ENCODE data around the gene WRAP53. TPM values are rescaled to one million over a fixed set of nuclear protein-coding genes. Genes with fewer than 3 reads are reported as not detected.

Gene WRAP53
- total RNA-seq, 1 experiment from 2014 or later = 13.8 TPM

DNA sequence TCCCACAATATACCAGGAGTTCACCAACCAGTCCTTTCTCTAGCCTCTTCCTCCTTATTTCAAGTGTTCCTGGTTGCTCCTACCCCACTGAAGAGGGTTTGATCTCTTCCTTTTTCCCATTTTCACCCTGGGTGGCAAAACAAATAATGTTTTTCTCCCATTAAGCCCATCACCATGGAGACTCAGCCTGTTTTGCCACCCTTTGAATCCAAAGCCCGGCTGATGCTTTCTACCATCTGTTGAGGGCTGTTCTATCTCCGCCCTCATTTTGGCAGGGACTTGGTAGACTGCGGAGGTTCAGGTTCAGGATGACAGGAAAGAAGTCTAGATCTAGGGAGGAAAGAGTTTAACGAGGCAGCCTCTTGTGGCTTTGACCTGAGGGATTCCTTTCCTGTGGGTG lies 31.8 kb downstream of the WRAP53 start:
- Histone ChIP-seq H3K9me3 (replicated peaks) (no peaks in the 10 kb centered on the region), H3K4me3 (no peak overlapping the region), H3K36me3 (no peaks in the 10 kb centered on the region), H3K27ac (no peak overlapping the region), H3K4me1 (replicated peaks) (peaks cover 11% of the 10 kb centered on the region), H3K27me3 (replicated peaks) (peaks cover 34% of the 10 kb centered on the region)
- DNase-seq (ENCODE audit: low read depth in 1 of 2, low spot score in 2 of 2) = no peak

DNA sequence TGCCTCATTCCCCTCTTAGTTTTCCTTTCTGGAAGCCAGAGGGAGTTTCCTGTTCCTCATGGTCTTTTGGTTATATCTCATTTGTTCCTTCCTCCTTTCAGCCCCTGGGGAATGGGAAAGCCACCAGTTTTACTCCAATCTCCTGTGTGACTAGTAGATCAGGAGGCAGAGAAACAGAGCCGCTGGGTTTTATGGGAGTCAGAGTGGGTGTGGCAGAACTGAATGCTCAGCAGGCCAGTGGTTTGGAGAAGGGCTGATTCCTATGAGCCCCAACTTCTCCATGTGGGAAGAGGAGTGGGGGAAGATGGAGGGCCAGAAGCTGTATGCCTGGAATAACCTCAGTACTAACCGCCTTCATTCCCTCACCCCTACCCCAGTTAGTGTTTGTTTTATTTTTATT lies 33.3 kb downstream of the WRAP53 start:
- Histone ChIP-seq H3K9me3 (replicated peaks) (no peaks in the 10 kb centered on the region), H3K36me3 (no peaks in the 10 kb centered on the region), H3K4me3 (no peak overlapping the region), H3K4me1 (replicated peaks) (peaks cover 8% of the 10 kb centered on the region), H3K27me3 (replicated peaks) (peaks cover 34% of the 10 kb centered on the region), H3K27ac (no peak overlapping the region)
- DNase-seq (ENCODE audit: low read depth in 1 of 2, low spot score in 2 of 2) = no peak

DNA sequence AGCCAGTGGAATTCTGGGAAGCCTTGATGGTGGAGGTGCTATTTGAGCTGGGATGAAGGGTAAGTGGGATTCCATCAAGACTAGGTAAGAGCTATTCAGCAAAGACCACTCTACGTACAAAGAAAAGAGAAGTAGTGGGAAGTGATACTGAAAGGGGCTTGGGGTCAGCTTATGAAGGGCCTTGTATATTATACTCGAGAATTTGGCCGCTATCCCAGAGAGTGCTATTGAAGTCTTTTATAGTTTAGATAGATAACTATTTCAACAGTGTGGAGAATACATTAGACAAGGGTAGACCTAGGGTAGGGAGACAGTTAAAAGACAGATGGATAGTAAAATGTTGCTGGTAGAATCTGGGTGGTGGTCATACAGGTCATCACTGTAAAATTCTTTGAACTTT lies 39.6 kb downstream of the WRAP53 start:
- no peak overlapping the region for H3K27ac ChIP-seq
- no peak overlapping the region for H3K4me3 ChIP-seq
- DNase-seq (ENCODE audit: low read depth in 1 of 2, low spot score in 2 of 2) = no peak
- H3K4me1 ChIP-seq (replicated peaks) = no peaks in the 10 kb centered on the region
- H3K36me3 ChIP-seq = no peaks in the 10 kb centered on the region
- no peaks in the 10 kb centered on the region for H3K9me3 ChIP-seq (replicated peaks)
- H3K27me3 ChIP-seq (replicated peaks) = peaks cover 14% of the 10 kb centered on the region

DNA sequence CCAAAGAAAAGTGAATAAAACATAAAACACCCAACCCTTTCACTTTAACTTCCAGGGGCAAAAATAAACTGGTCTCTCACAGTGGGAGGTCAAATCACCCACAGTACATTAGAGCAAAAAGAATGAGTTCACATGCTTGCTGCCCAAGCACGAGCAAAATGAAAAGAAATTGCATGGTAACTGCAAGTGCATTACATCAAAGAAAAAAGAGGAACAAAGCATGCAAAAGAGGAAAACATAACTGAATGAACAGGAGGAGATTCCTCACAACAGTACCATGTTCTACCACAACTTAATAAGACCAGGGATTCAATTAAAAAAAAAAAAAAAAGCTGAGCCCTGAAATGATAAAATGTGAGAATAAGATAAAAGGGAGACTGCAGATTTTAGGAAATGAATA lies 41.5 kb downstream of the WRAP53 start:
- Histone ChIP-seq H3K36me3 (no peaks in the 10 kb centered on the region), H3K4me3 (no peak overlapping the region), H3K27ac (no peak overlapping the region), H3K4me1 (replicated peaks) (no peaks in the 10 kb centered on the region), H3K27me3 (replicated peaks) (peaks cover 22% of the 10 kb centered on the region), H3K9me3 (replicated peaks) (no peaks in the 10 kb centered on the region)
- no peak for DNase-seq (ENCODE audit: low read depth in 1 of 2, low spot score in 2 of 2)

DNA sequence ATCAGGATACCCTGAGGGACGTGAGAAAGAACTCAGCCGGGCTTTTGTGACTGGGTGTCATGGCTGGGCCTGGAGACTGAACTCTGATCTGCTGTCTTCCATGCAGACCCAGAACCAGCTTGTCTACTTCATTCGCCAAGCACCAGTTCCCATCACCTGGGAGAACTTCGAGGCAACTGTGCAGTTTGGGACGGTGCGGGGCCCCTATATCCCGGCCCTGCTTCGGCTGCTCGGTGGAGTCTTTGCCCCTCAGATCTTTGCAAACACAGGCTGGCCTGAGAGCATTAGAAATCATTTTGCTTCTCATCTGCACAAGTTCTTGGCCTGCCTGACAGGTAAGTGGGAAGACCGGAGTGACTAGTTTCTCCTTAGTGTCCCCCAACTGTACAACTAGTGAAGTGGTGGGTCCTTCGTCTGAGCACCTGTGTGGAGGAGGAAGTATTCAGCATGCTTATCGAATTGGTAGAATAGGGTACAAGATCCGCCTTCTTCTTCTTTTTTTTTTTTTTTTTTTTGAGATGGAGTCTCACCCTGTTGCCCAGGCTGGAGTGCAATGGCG lies 44.8 kb downstream of the WRAP53 start:
- Histone ChIP-seq H3K4me3 (no peak overlapping the region), H3K9me3 (replicated peaks) (no peaks in the 10 kb centered on the region), H3K36me3 (no peaks in the 10 kb centered on the region), H3K4me1 (replicated peaks) (no peaks in the 10 kb centered on the region), H3K27me3 (replicated peaks) (peaks cover 41% of the 10 kb centered on the region), H3K27ac (no peak overlapping the region)
- no peak for DNase-seq (ENCODE audit: low read depth in 1 of 2, low spot score in 2 of 2)

DNA sequence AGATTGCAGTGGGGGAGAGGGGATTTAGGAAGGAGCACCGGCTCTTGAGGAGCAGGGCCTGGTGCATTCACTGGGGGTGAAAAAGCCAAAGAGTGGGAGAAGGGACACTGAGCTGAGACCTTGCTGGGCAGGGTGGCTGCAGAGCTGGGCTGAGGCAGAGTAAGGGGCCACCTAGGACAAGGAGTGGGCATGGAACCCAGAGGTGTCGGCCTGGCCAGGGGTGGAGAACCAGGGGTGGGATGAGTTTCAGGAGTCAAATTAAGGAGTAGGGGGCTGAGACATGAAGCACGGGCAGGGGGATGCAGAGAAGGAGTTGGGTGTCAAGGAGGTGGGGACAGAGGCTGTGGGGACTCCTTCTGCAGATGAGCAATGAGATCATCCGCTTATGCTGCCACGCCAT lies 49.3 kb downstream of the WRAP53 start:
- Histone ChIP-seq H3K4me3 (no peak overlapping the region), H3K27ac (no peak overlapping the region), H3K27me3 (replicated peaks) (peaks cover 45% of the 10 kb centered on the region), H3K36me3 (no peaks in the 10 kb centered on the region), H3K4me1 (replicated peaks) (no peaks in the 10 kb centered on the region), H3K9me3 (replicated peaks) (no peaks in the 10 kb centered on the region)
- no peak for DNase-seq (ENCODE audit: low read depth in 1 of 2, low spot score in 2 of 2)

DNA sequence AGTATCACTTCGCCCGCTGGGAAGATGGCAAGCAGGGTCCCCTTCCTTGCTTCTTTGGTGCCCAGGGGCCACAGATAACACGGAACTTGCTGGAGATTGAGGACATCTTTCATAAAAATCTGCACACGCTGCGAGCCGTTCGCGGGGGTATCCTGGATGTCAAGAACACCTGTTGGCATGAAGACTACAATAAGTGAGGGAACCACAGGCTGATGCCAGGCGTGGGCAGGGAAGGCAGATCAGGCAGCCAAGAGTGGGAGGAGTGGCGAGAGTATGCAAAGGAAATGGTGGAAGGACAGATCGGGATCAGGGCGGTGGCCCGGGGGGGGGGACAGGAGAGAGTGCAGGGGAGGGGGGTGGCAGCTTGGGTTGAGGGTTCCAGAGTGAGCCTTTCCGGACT lies 51.5 kb downstream of the WRAP53 start:
- no peak overlapping the region for H3K4me3 ChIP-seq
- H3K27ac ChIP-seq = no peak overlapping the region
- no peak for DNase-seq (ENCODE audit: low read depth in 1 of 2, low spot score in 2 of 2)
- H3K27me3 ChIP-seq (replicated peaks) = peaks cover 36% of the 10 kb centered on the region
- no peaks in the 10 kb centered on the region for H3K4me1 ChIP-seq (replicated peaks)
- H3K9me3 ChIP-seq (replicated peaks) = no peaks in the 10 kb centered on the region
- no peaks in the 10 kb centered on the region for H3K36me3 ChIP-seq

DNA sequence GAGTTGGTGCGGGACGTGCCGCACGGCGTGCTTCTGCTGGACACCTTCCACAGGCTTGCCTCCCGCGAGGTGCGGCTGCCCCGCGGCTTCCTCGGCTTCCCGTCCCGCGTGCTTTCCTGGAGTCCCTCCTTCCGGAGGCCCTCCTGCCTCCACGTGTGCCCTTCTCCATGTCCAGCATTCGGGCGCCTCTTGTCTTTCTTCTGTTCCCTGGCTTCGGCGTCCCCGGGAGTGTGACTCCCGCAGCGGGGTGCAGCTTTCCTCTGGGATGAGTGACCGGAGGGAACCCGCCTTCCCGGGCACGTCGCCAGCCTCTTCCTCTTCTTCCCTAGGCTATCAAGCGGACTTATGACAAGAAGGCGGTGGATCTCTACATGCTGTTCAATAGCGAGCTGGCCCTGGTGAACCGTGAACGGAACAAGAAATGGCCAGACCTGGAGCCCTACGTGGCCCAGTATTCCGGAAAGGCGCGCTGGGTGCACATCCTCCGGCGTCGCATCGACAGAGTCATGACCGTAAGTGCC lies 52.3 kb downstream of the WRAP53 start:
- Histone ChIP-seq H3K9me3 (replicated peaks) (no peaks in the 10 kb centered on the region), H3K27me3 (replicated peaks) (peaks cover 33% of the 10 kb centered on the region), H3K36me3 (no peaks in the 10 kb centered on the region), H3K4me1 (replicated peaks) (peaks cover 5% of the 10 kb centered on the region), H3K4me3 (no peak overlapping the region), H3K27ac (no peak overlapping the region)
- DNase-seq (ENCODE audit: low read depth in 1 of 2, low spot score in 2 of 2) = no peak

DNA sequence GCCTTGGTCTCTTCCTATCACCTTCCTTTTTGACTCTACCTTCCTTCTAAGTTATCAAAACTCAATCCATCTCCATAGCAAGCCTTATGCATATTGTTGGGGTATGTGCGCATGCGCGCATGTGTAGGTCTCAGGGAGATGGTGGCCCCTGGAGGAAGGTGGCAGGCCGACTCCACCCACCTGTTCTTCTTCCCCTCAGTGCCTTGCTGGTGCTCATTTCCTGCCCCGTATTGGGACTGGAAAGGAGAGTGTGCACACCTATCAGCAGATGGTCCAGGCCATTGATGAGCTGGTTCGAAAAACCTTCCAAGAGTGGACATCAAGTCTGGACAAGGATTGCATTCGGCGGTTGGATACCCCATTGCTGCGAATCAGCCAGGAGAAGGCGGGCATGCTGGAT lies 54.5 kb downstream of the WRAP53 start:
- Histone ChIP-seq H3K9me3 (replicated peaks) (no peaks in the 10 kb centered on the region), H3K36me3 (no peaks in the 10 kb centered on the region), H3K4me3 (no peak overlapping the region), H3K27ac (no peak overlapping the region), H3K4me1 (replicated peaks) (peaks cover 25% of the 10 kb centered on the region), H3K27me3 (replicated peaks) (peaks cover 16% of the 10 kb centered on the region)
- no peak for DNase-seq (ENCODE audit: low read depth in 1 of 2, low spot score in 2 of 2)

DNA sequence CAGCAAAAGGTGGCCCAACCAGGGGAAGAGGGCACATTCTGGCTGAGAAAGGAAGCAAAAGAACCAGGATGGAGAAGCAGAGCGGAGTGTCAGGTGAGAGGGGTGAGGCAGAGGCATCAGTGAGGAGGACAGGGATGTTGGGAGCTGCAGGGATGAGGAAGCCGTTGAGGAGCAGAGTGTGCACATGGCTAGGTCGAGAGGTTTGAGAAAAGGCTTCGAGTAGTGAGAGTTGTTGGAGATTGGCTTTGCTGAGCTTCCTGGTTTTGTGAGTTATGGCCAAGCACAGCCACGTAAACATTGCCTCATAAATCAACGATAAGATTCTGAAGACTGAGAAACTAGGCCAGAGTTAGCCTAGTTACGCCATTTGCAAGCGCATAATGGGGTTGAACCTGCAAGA lies 56.1 kb downstream of the WRAP53 start:
- DNase-seq (ENCODE audit: low read depth in 1 of 2, low spot score in 2 of 2) = no peak
- H3K4me1 ChIP-seq (replicated peaks) = peaks cover 31% of the 10 kb centered on the region
- H3K4me3 ChIP-seq = no peak overlapping the region
- no peaks in the 10 kb centered on the region for H3K36me3 ChIP-seq
- H3K27me3 ChIP-seq (replicated peaks) = 0 out of 2 replicates have a peak, but pooled peaks cover 8% of the 10 kb centered on the region
- H3K9me3 ChIP-seq (replicated peaks) = no peaks in the 10 kb centered on the region; the same call in 1 of the 2 replicates
- H3K27ac ChIP-seq = no peak overlapping the region

DNA sequence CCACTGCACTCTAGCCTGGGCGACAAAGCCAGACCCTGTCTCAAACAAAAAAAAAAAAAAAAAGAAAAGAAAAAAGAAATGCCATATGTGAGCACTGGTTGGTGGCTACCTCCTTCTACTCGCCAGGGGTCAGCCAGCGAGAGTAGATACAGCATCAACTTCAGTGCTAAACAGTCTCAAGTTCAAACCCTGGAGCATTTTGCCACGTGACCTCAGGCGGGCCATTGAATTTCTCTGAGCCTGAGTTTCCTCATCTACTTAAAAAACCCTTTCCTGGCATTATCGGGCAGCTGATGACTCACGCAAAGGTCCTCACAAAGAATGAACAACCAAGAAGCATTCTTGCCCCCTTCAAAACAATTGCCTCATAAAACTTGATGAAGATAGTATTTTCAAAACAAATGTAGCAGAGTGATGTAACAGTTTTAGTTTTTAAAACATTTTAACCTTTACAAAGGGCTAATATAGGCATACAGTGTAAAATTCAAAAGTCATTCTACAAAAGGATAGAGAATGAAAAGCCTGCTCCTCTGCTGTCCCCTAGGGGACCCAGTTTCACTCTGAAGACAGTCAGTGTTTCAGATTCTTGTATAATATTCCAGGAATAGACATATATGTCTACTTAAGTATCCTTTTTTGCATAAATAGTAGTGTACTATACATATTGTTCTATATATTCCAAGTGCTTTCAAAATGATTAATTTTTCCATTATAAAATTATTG lies 57.6 kb downstream of the WRAP53 start:
- peak; percentile 81 to 88 for DNase-seq (ENCODE audit: low read depth in 1 of 2, low spot score in 2 of 2)
- Histone ChIP-seq H3K36me3 (no peaks in the 10 kb centered on the region), H3K27me3 (replicated peaks) (no peaks in the 10 kb centered on the region), H3K4me1 (replicated peaks) (peaks cover 37% of the 10 kb centered on the region), H3K4me3 (no peak overlapping the region), H3K9me3 (replicated peaks) (peaks cover 2% of the 10 kb centered on the region; the same call in 1 of the 2 replicates), H3K27ac (peak overlapping the region; percentile 33; the same call in 1 of the 2 replicates)

DNA sequence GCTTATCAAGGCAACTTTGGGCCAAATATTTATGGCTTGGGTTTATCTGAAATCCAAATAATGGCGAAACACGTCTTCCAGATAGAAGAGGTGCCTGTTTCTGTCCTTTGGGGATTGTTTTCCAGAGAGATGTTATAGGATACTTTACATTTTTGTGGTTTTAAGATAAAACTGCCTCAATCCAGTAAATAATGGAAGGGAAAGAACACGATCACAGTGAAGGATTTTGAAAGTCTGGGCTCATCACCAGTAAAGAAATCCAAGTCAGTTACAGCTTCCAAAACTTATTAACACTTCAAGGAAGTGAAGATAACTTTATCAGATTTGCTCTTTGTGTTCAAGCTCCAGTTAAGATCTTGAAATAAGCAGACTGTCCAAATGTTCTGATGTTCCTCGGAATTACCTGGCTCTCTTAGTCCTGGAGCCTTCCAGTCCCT lies 59.4 kb downstream of the WRAP53 start:
- no peaks in the 10 kb centered on the region for H3K36me3 ChIP-seq
- H3K27ac ChIP-seq = peak overlapping the region; percentile 51
- peaks cover 2% of the 10 kb centered on the region; the same call in 1 of the 2 replicates for H3K9me3 ChIP-seq (replicated peaks)
- H3K4me3 ChIP-seq = no peak overlapping the region
- no peaks in the 10 kb centered on the region for H3K27me3 ChIP-seq (replicated peaks)
- peak in 1 of 2 experiments; percentile 51 for DNase-seq (ENCODE audit: low read depth in 1 of 2, low spot score in 2 of 2)
- H3K4me1 ChIP-seq (replicated peaks) = peaks cover 46% of the 10 kb centered on the region

DNA sequence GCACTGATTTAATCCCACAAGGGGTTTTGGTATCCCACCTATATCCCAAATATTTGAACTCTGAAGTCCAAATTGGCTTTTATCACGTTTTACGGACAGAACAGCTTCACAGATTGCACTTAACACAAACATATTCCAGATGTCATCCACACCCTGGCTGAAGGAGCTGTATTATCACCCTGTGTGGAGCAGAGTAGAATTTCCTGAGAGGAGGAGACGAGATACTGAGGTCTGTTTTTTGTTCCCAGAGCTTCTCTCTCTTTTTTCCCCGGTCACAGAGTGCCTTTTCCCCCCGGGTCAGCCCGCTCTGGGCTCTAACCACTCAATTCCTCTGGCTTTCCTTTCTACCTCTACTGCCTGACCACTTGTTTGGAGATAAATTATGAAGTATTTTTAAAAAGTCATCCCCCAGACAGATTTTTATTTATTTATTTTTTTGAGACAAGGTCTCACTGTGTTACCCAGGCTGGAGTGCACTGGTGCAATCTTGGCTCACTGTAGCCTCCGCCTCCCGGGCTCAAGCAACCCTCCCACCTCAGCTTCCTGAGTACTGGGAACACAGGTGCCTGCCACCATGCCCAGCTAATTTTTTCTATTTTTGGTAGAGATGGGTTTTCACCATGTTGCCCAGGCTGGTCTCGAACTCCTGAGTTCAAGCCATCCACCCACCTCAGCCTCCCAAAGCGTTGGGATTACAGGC lies 59.9 kb downstream of the WRAP53 start:
- H3K27me3 ChIP-seq (replicated peaks) = no peaks in the 10 kb centered on the region
- H3K4me3 ChIP-seq = no peak overlapping the region
- no peak for DNase-seq (ENCODE audit: low read depth in 1 of 2, low spot score in 2 of 2)
- peaks cover 46% of the 10 kb centered on the region for H3K4me1 ChIP-seq (replicated peaks)
- peaks cover 2% of the 10 kb centered on the region; the same call in 1 of the 2 replicates for H3K9me3 ChIP-seq (replicated peaks)
- H3K27ac ChIP-seq = peak overlapping the region; percentile 51
- H3K36me3 ChIP-seq = no peaks in the 10 kb centered on the region

DNA sequence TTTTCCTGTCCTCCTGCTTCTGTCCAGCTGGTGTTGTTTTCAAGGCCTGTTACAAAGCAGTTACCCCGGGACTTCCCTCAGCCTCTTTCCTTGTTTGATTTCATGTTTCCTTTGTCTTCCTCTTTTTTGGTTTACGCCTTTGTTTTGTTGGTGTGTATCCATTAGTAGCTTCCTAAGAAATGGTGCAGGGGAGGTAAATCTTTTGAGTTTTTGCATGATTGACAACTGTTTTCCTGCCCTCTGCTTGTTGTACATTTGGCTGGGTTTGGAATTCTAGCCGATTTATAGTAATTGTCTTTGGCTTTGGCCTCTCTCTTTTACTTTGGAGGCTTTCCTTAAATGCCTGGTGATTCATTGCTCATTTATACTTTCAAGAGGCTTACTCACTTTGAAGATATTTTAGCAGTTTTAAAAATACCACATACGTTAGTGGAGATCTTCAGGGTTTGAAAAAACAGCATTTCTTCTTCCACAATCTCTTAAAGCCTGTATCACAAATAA lies 62.1 kb downstream of the WRAP53 start:
- Histone ChIP-seq H3K4me3 (no peak overlapping the region), H3K27ac (peak overlapping the region; percentile 65), H3K4me1 (replicated peaks) (peaks cover 43% of the 10 kb centered on the region), H3K9me3 (replicated peaks) (peaks cover 2% of the 10 kb centered on the region; the same call in 1 of the 2 replicates), H3K36me3 (no peaks in the 10 kb centered on the region), H3K27me3 (replicated peaks) (no peaks in the 10 kb centered on the region)
- DNase-seq (ENCODE audit: low read depth in 1 of 2, low spot score in 2 of 2) = peak in 1 of 2 experiments; percentile 76
